GM18520 (cell line): ENCODE measurements around the gene ROGDI.

Source experiments
- ATAC-seq: cut with Tn5 transposase; IDR thresholded peaks from one replicate; pipeline ENCODE4 v1.9.1; 2021; ENCODE audit not compliant: unreplicated experiment

ROGDI gene

GRCh38 chr16:4814046-4814445 lies 11.6 kb upstream of the ROGDI start:
- no peak for ATAC-seq

GRCh38 chr16:4813251-4814003 lies 11.0 kb upstream of the ROGDI start:
- ATAC-seq: no peak

GRCh38 chr16:4811773-4812172 lies 9.3 kb upstream of the ROGDI start:
- no peak for ATAC-seq

- ATAC-seq: no peak
These were observed 8.8 kb upstream of the ROGDI start for GRCh38 chr16:4811242-4811641.

- no peak for ATAC-seq
These were observed 3.8 kb upstream of the ROGDI start for GRCh38 chr16:4806280-4806679.

GRCh38 chr16:4805231-4805630 lies 2.8 kb upstream of the ROGDI start:
- no peak for ATAC-seq

- no peak for ATAC-seq
These were observed 1.7 kb upstream of the ROGDI start for GRCh38 chr16:4803898-4804762.

GRCh38 chr16:4803401-4803844 lies 990 bp upstream of the ROGDI start:
- no peak for ATAC-seq

- ATAC-seq: peak; percentile 94
These were observed 340 bp upstream of the ROGDI start for GRCh38 chr16:4802659-4803287.

GRCh38 chr16:4801051-4801961 lies 1.1 kb downstream of the ROGDI start:
- no peak for ATAC-seq

- ATAC-seq: no peak
These were observed 2.0 kb downstream of the ROGDI start for GRCh38 chr16:4800290-4801041.

GRCh38 chr16:4799171-4799855 lies 3.1 kb downstream of the ROGDI start:
- no peak for ATAC-seq

GRCh38 chr16:4798456-4798855 lies 4.0 kb downstream of the ROGDI start:
- ATAC-seq: no peak

- ATAC-seq: no peak
These were observed 4.6 kb downstream of the ROGDI start for GRCh38 chr16:4797805-4798252.

GRCh38 chr16:4796982-4797804 lies 5.2 kb downstream of the ROGDI start:
- ATAC-seq: no peak

- ATAC-seq: no peak
These were observed 6.4 kb downstream of the ROGDI start for GRCh38 chr16:4795828-4796572.

GRCh38 chr16:4795181-4795827 lies 7.1 kb downstream of the ROGDI start, which contains the start of gene SMIM22:
SMIM22 (plus strand) TSS chr16:4795369; CDS start chr16:4795735, 366 bp downstream.
- ATAC-seq: no peak
